Measurements from ENCODE around the gene LCN2.

- TF ChIP-seq CTCF (IDR thresholded peaks at IDR 0.05; ENCODE audit: insufficient read depth, low read length, poor library complexity, severe bottlenecking) (no peak), EZH2phosphoT487 (conservative IDR thresholded peaks at IDR 0.05; ENCODE audit: low read length) (no peak)
Measured at GRCh38 chr9:128188209-128188608, 39.0 kb downstream of the LCN2 start.
